ENCODE measurements around the gene NFE2.

The NFE2 gene

DNA sequence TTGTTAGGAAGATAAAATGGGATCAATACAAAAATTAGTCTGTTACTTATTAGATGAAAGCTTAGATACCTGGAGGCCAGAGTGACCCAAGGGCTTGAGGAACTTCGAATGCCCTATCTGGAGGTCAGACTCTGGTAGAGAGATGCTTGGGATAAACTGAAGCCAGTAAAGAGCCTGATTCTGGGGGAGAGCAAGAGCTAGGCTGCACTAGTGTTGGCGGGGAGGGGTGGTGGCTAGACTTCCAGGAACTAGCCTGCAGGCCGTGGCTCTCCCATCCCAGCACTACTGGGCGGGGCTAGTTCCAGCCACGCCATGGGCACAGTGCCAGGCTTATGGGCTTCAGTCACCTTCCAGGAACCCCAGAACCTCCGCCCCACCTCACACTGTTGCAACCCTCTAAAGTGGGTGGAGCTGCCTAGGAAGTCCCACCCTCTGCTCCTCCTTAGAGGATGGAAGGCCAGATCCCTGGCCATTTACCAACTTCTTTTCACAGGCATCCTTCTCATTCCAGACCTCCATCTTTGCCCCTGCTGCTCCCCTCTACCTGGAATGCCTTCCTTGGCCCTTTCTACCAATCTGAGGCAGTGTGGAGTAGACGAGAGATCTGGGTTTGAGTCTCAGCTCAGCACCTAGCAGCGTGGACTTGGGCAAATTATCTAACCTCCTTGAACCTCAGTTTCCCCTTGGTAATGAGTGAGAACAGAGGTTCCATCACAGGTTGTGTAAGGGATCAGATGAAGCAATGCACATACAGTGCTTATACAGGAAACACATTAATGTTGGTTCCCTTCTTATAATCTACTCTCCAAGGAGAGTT lies 6.3 kb upstream of the NFE2 start (continued):
- TF ChIP-seq, protein P1, sequence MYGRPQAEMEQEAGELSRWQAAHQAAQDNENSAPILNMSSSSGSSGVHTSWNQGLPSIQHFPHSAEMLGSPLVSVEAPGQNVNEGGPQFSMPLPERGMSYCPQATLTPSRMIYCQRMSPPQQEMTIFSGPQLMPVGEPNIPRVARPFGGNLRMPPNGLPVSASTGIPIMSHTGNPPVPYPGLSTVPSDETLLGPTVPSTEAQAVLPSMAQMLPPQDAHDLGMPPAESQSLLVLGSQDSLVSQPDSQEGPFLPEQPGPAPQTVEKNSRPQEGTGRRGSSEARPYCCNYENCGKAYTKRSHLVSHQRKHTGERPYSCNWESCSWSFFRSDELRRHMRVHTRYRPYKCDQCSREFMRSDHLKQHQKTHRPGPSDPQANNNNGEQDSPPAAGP (tag by site-specific recombination; IDR thresholded peaks at IDR 0.05) = no peak
- TF ChIP-seq KLF16 (tag by site-specific recombination; IDR thresholded peaks at IDR 0.05) (peak; percentile 76), ZNF175 (tag by site-specific recombination; IDR thresholded peaks at IDR 0.05) (no peak), ZNF112 (tag by site-specific recombination; IDR thresholded peaks at IDR 0.05) (no peak), ZBTB17 (tag by site-specific recombination; IDR thresholded peaks at IDR 0.05) (0 out of 2 replicates have a peak, but pooled peaks have one; percentile 25), ZNF558 (tag by site-specific recombination; IDR thresholded peaks at IDR 0.05) (no peak), ZNF146 (tag by site-specific recombination; IDR thresholded peaks at IDR 0.05) (no peak), ZFP3 (tag by site-specific recombination; IDR thresholded peaks at IDR 0.05; ENCODE audit: low read depth) (no peak), ZNF830 (tag by site-specific recombination; IDR thresholded peaks at IDR 0.05; ENCODE audit: low read depth) (no peak), SCRT2 (tag by site-specific recombination; IDR thresholded peaks at IDR 0.05) (peak; percentile 82), ZNF157 (tag by site-specific recombination; IDR thresholded peaks at IDR 0.05) (no peak), ZNF654 (tag by site-specific recombination; IDR thresholded peaks at IDR 0.05; ENCODE audit: low read depth) (no peak), ZNF501 (tag by site-specific recombination; IDR thresholded peaks at IDR 0.05) (no peak), ZNF121 (tag by site-specific recombination; IDR thresholded peaks at IDR 0.05) (no peak), ZNF629 (tag by site-specific recombination; IDR thresholded peaks at IDR 0.05) (no peak), MZF1 (tag by site-specific recombination; IDR thresholded peaks at IDR 0.05; ENCODE audit: borderline replicate concordance) (no peak), OSR2 (tag by site-specific recombination; IDR thresholded peaks at IDR 0.05) (no peak), ZNF184 (tag by site-specific recombination; IDR thresholded peaks at IDR 0.05) (peak; percentile 47; the same call in 1 of the 2 replicates), ZBTB20 (tag by site-specific recombination; IDR thresholded peaks at IDR 0.05) (peak; percentile 44; the same call in 1 of the 2 replicates), OVOL3 (tag by site-specific recombination; IDR thresholded peaks at IDR 0.05) (no peak), ZSCAN16 (tag by site-specific recombination; IDR thresholded peaks at IDR 0.05) (no peak), ZNF341 (tag by site-specific recombination; IDR thresholded peaks at IDR 0.05; ENCODE audit: low read depth) (peak; percentile 56; the same call in 1 of the 2 replicates), ZNF585B (tag by site-specific recombination; IDR thresholded peaks at IDR 0.05) (no peak), ZNF785 (tag by site-specific recombination; IDR thresholded peaks at IDR 0.05) (no peak; the same call in 1 of the 2 replicates)
- TF ChIP-seq, protein P2, sequence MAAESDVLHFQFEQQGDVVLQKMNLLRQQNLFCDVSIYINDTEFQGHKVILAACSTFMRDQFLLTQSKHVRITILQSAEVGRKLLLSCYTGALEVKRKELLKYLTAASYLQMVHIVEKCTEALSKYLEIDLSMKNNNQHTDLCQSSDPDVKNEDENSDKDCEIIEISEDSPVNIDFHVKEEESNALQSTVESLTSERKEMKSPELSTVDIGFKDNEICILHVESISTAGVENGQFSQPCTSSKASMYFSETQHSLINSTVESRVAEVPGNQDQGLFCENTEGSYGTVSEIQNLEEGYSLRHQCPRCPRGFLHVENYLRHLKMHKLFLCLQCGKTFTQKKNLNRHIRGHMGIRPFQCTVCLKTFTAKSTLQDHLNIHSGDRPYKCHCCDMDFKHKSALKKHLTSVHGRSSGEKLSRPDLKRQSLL (tag by site-specific recombination; IDR thresholded peaks at IDR 0.05) = no peak
- TF ChIP-seq, protein P3, sequence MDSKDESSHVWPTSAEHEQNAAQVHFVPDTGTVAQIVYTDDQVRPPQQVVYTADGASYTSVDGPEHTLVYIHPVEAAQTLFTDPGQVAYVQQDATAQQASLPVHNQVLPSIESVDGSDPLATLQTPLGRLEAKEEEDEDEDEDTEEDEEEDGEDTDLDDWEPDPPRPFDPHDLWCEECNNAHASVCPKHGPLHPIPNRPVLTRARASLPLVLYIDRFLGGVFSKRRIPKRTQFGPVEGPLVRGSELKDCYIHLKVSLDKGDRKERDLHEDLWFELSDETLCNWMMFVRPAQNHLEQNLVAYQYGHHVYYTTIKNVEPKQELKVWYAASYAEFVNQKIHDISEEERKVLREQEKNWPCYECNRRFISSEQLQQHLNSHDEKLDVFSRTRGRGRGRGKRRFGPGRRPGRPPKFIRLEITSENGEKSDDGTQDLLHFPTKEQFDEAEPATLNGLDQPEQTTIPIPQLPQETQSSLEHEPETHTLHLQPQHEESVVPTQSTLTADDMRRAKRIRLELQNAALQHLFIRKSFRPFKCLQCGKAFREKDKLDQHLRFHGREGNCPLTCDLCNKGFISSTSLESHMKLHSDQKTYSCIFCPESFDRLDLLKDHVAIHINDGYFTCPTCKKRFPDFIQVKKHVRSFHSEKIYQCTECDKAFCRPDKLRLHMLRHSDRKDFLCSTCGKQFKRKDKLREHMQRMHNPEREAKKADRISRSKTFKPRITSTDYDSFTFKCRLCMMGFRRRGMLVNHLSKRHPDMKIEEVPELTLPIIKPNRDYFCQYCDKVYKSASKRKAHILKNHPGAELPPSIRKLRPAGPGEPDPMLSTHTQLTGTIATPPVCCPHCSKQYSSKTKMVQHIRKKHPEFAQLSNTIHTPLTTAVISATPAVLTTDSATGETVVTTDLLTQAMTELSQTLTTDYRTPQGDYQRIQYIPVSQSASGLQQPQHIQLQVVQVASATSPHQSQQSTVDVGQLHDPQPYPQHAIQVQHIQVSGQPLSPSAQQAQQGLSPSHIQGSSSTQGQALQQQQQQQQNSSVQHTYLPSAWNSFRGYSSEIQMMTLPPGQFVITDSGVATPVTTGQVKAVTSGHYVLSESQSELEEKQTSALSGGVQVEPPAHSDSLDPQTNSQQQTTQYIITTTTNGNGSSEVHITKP (tag by site-specific recombination; IDR thresholded peaks at IDR 0.05) = peak; percentile 89
- TF ChIP-seq, protein P4, sequence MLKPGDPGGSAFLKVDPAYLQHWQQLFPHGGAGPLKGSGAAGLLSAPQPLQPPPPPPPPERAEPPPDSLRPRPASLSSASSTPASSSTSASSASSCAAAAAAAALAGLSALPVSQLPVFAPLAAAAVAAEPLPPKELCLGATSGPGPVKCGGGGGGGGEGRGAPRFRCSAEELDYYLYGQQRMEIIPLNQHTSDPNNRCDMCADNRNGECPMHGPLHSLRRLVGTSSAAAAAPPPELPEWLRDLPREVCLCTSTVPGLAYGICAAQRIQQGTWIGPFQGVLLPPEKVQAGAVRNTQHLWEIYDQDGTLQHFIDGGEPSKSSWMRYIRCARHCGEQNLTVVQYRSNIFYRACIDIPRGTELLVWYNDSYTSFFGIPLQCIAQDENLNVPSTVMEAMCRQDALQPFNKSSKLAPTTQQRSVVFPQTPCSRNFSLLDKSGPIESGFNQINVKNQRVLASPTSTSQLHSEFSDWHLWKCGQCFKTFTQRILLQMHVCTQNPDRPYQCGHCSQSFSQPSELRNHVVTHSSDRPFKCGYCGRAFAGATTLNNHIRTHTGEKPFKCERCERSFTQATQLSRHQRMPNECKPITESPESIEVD (tag by site-specific recombination; IDR thresholded peaks at IDR 0.05) = no peak
- TF ChIP-seq, protein P5, sequence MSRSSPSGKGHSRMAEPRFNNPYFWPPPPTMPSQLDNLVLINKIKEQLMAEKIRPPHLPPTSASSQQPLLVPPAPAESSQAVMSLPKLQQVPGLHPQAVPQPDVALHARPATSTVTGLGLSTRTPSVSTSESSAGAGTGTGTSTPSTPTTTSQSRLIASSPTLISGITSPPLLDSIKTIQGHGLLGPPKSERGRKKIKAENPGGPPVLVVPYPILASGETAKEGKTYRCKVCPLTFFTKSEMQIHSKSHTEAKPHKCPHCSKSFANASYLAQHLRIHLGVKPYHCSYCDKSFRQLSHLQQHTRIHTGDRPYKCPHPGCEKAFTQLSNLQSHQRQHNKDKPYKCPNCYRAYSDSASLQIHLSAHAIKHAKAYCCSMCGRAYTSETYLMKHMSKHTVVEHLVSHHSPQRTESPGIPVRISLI (tag by site-specific recombination; IDR thresholded peaks at IDR 0.05) = no peak
- TF ChIP-seq, protein P6, sequence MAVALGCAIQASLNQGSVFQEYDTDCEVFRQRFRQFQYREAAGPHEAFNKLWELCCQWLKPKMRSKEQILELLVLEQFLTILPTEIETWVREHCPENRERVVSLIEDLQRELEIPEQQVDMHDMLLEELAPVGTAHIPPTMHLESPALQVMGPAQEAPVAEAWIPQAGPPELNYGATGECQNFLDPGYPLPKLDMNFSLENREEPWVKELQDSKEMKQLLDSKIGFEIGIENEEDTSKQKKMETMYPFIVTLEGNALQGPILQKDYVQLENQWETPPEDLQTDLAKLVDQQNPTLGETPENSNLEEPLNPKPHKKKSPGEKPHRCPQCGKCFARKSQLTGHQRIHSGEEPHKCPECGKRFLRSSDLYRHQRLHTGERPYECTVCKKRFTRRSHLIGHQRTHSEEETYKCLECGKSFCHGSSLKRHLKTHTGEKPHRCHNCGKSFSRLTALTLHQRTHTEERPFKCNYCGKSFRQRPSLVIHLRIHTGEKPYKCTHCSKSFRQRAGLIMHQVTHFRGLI (tag by site-specific recombination; IDR thresholded peaks at IDR 0.05) = no peak

All from HEK293 (cell line).